Stimulated activated CD4-positive, alpha-beta T cell treated with anti-CD3 and anti-CD28 coated beads, Interleukin-12 subunit alpha, Interleukin-12 subunit beta, amount 100 ng/mL, for 48 hours (primary cell): ENCODE data around the gene CST6.
"Not testable (repeated sequence)": the region's sequence is repeated elsewhere in the genome, so short reads cannot be mapped to it uniquely, and the experiment has no call there.

ENCODE experiments used
- DNase-seq, 3 donors: peaks; one replicate each; pipeline ENCODE4 v3.0.0-alpha.2; 2020; ENCODE audit warnings: low read depth in 2 of 3, low spot score in 1 of 3

Gene CST6

DNA sequence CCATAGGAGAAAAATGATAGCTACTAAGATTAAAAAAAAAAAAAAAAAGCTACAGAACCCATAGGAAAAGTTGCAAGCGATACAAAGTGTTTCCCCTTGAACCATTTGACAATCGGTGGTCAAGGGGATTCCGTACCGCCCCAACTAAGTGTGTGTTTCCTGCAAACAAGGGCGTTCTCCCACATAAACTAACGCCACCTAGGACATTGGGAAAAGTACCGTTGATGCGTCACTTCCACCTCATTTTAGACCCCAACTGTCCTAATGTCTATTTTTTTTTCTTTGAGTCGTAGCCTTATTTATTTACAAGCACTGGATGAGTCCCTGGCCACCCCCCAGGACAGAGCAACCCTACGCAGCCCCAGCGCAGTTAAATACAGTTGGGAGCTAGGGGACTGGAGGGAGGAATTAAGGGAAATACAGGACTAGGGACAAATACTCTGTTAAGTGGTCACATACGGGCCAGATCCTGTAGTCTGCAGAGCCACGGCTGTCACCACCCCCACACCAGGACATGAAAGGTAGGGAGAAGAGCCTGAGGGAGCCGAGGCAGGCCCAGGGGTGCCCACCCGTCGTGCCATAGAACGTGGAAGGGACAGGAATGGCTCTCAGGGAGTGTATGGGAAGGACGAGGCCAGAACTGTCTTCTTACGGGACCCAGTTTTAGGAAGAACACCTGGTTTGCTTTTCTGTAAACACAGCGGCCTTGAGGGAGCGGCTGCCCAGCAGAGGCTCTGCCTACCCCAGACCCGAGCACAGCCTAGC, 28.8 kb upstream of the CST6 start:
- no peak for DNase-seq

DNA sequence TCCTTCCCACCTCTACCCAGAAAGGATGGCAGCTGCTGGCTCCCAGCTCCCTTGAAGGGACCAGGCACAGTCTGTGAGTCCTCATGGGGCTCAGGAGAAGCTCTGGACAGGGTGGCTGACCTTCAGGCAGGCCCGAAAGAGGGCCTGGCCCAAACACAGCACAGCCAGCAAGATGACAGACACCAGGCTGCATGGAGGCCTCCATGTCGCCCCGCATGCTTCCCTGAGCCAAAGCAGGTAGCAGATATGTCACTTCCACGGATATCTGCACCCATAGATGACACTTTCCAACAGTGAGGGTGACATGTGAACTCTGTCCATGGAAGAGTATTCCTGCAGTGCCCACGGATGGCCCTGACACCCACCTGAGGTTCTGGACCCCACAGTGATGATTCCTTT, 28.2 kb upstream of the CST6 start:
- no peak for DNase-seq

DNA sequence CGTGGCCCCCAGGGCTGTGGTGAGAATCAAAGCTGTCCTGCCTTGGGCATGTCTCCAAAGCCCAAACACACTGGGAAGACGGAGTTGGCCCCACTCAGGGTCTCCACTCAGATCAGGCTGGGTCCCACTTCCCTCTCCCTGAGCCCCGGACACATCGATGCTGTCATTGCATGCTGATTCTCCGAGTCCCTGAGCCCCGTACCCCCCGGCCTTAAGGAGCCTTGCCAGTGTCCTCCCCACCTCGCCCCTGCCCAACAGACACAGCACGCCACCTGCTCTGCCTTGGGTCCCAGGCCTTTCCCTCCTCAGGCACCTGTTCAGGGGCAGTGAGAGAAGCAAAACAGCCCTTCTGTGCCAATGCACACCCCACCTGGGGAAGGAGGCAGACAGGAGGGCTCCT, 24.5 kb upstream of the CST6 start:
- no peak for DNase-seq

GRCh38 chr11:65988791-65989592, 22.8 kb upstream of the CST6 start:
- DNase-seq: peak; percentile 84 to 95 (median 85)

GRCh38 chr11:65992056-65992455, 19.8 kb upstream of the CST6 start:
- no peak for DNase-seq

DNA sequence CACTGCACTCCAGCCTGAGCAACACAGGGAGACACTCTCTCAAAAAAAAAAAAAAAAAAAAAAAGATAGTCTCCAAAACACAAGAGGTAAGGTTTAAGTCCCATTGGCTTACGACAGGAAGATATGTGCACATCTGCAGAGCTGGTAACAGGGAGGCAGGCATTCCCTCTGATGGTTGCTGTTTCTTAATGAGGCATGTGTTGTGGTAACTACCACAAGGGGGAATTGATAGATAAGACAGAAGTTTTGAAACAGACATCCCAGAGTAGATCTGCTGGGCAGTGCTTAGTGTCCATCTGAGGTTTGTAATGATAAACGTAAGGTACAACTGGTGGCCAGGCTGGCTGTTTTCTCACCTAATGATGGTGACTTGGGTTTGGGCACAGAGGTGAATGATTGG, 14.5 kb upstream of the CST6 start:
- DNase-seq: no peak

GRCh38 chr11:66001942-66002647, 9.7 kb upstream of the CST6 start, which contains the start of the genes BANF1 and EIF1AD:
TSS of gene BANF1 (plus strand) at chr11:66002503. CDS start at chr11:66003251, 748 bp downstream.
TSS of gene EIF1AD (minus strand) at chr11:66002157. CDS start at chr11:66000389, 1,768 bp downstream.
- DNase-seq: peak; percentile 88 to 96 (median 94)

- DNase-seq: no peak
Observed at GRCh38 chr11:66002648-66003225, 9.1 kb upstream of the CST6 start.

DNA sequence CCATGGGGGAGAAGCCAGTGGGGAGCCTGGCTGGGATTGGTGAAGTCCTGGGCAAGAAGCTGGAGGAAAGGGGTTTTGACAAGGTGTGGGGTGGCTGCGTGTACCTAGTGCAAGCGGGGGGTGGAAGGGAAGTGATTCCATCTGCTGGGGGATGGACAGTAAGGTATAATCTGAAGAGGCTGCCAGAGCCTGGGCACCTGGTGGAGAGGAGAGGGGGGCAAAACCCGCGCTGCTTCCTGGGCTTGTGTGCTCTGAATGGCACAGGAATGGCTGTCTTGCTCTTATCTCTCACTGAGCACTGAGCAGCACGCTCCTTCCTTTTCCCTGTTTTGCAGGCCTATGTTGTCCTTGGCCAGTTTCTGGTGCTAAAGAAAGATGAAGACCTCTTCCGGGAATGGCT, 8.5 kb upstream of the CST6 start:
- DNase-seq: no peak

- no peak for DNase-seq
Observed at GRCh38 chr11:66004186-66004585, 7.6 kb upstream of the CST6 start.

- DNase-seq: no peak
Observed at GRCh38 chr11:66006134-66006890, 5.5 kb upstream of the CST6 start.

DNA sequence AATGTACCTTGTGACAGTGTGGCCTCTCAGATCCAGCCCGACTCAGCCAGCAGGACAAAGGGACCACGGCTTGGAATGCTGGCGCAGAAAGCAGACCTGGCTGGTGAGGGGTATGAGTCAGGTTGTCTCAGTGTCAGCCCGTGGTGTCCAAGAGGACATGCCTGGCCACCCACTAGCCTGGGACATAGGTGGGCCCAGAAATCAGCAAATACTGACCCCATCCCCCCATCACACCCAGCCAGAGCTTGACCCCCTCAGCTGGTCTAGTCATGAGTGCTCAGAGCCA, 5.0 kb upstream of the CST6 start:
- no peak for DNase-seq

GRCh38 chr11:66007201-66007634, 4.6 kb upstream of the CST6 start:
- no peak for DNase-seq

GRCh38 chr11:66008095-66008467, 3.7 kb upstream of the CST6 start:
- DNase-seq: no peak

DNA sequence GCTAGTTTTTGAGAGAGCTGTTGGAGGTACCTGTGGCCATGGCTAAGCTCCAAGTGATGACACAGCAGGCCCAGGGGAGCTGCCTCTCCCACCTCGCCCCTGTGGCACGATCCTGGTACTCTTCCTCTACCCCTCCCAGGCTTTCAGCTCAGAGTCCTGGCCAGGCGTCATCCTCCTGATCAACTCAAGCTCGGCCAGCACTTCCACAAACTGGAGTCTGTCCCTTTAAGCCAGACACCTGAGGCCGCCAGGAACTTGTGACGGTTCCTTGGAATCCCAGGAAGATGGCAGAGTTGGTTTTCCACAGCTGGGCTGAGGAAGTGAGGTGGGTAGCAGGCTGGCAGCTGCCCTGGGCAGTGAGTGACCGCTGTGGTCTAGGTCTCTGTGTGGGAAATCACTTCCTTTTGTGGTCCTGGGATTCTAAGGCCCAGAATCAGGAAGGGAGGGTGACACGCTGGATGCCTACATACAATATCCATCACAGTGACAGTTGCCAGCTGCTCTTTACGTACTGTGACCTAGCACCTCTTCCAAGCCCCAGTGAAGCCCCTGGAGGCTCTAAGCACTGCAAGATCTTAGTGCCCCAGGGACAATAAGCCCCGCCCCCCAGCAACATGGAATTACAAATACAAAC, 3.2 kb upstream of the CST6 start:
- no peak for DNase-seq

GRCh38 chr11:66010036-66010435, 1.8 kb upstream of the CST6 start:
- DNase-seq: not testable (repeated sequence)

DNA sequence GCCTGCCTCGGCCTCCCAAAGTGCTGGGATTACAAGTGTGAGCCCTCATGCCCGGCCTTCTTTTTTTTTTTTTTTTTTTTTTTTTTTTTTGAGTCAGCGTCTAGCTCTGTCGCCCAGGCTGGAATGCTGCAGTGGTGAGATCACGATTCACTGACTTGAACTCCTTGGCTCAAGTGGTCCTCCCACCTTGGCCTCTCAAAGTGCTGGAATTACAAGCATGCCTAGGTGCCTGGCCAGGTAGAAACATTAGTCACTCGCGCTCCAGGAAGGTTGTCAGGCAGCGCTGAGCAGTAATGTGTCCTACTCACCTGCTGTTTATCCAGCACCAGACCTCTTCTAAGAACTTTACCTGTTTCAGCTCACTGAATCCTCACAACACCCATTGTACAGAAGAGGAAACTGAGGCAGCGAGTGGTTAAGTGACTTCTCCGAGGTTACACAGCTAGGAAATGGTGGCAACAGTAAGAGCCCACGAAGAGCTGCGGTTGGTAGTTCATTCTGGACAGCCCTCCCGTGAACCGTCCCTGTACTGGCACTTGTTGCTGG, 496 bp upstream of the CST6 start:
- DNase-seq: no peak

- DNase-seq: no peak
Observed at GRCh38 chr11:66012371-66012945, 650 bp downstream of the CST6 start.

GRCh38 chr11:66012946-66013761, 1.3 kb downstream of the CST6 start:
- DNase-seq: no peak
